Cardiac fibroblast (primary cell): ENCODE data around the gene PFKM.

ENCODE experiments used
- DNase-seq, 2 donors: peaks; one replicate each; pipeline versions ENCODE4 v3.0.0 to v3.0.0-alpha.2; 2010; ENCODE audit warnings: low read depth in 2 of 2
- H3K4me3 ChIP-seq, 2 donors: replicated peaks in 1 of 2; 1 replicate in 1 of 2; 2 replicates in 1 of 2; pipeline ENCODE4 v1.5.1; 2011; ENCODE audit warnings: low read depth in 2 of 2, low read length in 2 of 2, mild to moderate bottlenecking in 2 of 2, moderate library complexity in 1 of 2
- TF ChIP-seq, protein P1 (sequence below): IDR thresholded peaks from one replicate; pipeline ENCODE4 v1.5.1; 2011; ENCODE audit warnings: low read depth, mild to moderate bottlenecking, low read length, inconsistent platforms

Gene PFKM

DNA sequence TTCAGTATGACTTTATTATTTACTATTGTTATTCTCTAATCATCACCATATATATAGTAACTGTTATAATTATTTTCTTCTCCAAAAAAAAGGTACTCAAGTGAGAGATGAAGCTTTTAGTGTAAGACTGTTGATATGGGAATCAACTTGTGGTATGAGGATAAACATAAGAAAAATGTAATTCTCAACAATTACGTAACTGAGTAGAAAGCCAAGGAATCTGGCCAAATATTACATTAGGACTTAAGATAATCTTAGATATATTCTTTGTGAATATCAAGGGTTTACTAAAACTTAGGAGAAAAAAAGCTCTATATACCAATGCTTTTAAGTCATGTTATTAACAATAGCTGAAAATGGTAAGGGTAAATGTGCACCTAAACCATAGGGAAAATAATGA lies 26.6 kb upstream of the PFKM start:
- TF ChIP-seq, protein P1, sequence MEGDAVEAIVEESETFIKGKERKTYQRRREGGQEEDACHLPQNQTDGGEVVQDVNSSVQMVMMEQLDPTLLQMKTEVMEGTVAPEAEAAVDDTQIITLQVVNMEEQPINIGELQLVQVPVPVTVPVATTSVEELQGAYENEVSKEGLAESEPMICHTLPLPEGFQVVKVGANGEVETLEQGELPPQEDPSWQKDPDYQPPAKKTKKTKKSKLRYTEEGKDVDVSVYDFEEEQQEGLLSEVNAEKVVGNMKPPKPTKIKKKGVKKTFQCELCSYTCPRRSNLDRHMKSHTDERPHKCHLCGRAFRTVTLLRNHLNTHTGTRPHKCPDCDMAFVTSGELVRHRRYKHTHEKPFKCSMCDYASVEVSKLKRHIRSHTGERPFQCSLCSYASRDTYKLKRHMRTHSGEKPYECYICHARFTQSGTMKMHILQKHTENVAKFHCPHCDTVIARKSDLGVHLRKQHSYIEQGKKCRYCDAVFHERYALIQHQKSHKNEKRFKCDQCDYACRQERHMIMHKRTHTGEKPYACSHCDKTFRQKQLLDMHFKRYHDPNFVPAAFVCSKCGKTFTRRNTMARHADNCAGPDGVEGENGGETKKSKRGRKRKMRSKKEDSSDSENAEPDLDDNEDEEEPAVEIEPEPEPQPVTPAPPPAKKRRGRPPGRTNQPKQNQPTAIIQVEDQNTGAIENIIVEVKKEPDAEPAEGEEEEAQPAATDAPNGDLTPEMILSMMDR = no peak
- peak; percentile 21 to 38 for DNase-seq
- no peak overlapping the region for H3K4me3 ChIP-seq

DNA sequence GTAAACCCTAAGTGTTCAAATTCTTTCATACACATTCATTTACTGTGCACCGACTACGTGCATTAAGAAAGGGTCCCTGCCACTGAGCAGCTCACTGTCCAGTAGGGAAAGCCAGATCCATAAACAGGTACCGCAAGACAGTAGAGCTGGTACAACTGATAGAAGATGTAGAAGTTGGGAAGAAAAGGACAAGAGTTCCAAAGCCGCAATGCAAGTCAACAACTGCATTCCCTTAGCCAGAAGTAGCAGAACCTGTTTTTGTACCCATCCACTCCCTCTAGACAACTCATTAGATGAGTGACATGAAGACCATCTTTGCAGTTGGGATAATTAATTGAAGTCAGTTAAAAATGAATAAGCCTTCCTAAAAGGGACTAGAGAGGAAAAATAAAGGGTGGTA lies 14.6 kb upstream of the PFKM start:
- peak overlapping the region; percentile 91 to 92 for H3K4me3 ChIP-seq
- TF ChIP-seq, protein P1 = no peak
- no peak for DNase-seq

DNA sequence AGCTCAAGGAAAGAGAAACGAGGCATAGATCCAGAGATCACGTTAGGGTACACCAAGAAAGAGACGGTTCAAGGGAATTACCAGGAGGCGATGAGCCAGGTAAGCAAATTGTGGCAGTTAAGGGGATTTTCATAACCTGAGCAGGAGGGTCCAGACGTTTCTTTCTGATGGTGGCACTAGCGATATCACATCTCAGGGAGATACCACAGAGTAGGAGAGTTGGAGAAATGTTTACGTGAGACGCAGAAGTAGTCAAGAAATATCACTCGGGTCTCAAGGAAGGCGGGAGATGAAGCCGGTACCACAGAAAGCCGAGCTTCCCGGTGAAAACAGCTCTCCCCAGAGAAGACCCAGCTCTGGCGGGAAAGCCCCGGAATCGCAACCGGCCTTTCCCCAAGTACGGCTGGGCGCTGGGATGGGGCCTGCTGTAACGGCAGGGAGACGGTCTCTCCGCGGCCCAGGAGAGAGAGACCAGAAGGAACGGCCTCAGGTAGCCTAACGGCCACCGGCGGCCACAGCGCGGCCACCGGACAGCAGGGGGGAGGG lies 13.8 kb upstream of the PFKM start:
- DNase-seq = peak in 1 of 2 donors; percentile 43
- H3K4me3 ChIP-seq = peak overlapping the region; percentile 91 to 92
- TF ChIP-seq, protein P1 = no peak

DNA sequence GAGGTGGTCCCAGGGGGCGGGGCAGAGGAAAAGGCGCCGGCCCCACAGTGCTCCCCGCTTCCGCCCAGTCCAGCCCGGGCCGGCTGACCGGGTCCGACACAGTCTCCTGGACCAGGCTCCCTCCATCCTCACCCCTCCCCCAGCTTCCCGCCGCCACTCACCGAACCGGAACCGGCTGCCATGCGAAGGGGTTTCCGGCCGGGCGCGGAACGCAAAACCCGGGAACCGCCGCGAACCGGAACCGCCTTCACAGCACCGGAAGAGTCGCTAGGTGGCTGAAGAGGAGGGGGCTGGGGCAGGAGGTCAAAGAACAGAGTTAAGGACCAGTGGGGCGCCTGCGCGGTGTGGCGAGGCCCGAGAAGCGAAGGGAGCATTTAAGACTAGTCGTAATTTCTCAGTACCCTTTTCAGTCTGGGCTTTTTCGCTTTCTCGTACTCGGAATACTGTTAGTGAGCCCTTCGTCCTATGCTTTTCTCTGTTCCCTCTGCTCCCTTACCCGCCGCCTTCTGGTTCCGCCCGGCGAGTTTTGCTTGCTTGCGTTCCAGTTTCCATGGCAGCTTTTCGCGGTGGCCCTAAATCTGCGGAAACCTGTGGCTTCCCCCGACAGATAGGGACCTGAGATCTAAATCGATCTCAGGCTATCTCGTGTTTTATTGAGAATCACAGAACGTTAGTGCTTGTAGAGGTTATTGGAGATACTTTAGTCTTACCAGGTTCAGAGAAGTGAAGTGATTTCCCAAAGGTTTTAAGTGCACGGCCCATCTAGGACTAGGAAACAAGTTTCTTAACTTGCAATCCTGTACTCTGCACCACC lies 13.1 kb upstream of the PFKM start, which contains the start of gene SENP1:
Gene SENP1, minus strand, starts transcription at position 213 of the 814 bp plus-strand sequence. CDS start 4,607 bp downstream, outside the sequence.
- DNase-seq = peak; percentile 91
- TF ChIP-seq, protein P1 = peak; percentile 38

DNA sequence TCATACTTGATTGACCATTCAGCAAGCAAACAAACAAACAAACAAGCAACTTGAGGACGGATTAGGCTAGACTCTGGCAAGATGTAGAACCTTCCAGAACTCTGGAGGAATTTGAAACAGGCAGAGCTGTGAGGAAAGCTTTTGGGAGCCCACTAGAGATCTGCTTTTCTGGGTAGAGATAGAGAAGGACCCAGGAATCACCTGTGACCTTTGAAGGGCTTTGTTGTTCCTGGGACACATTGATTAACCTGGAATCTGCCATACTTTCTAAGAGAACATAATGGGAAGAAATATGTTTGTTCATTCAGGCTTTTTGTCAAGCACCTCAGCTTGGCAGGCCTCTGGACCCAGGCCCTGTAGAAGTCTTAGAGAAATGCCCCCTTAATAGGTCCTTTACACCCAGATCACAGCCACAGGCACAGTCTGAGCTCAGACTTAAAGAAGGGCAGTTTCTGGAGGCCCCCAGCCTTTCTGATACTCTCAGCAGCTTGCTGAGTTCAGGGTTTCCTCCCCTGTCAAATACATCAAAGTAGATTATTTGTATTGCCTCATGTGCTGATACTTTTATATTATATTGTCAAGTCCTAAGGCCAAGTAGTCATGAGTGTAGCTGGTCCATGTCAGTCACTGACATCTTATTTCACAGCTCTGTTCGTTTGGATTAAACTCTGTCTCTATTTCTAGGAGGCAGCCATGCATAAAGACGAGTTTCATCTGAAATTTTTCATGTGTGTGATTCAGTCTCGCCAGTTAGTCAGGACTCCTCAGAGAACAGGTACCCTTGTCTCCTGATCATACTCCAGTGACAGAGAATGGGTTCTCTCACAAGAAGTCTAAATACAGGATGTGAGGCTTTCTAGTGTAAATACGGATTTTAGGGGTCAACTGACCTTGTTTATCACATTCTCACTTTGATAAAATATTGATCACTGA lies 12.2 kb upstream of the PFKM start:
- peak overlapping the region; percentile 91 to 92 for H3K4me3 ChIP-seq
- no peak for DNase-seq
- TF ChIP-seq, protein P1 = no peak

More for the DNA sequence above, 13.1 kb upstream of the PFKM start, which contains the start of gene SENP1:
- H3K4me3 ChIP-seq = peak within 1 kb of the TSS; percentile 91 to 92

DNA sequence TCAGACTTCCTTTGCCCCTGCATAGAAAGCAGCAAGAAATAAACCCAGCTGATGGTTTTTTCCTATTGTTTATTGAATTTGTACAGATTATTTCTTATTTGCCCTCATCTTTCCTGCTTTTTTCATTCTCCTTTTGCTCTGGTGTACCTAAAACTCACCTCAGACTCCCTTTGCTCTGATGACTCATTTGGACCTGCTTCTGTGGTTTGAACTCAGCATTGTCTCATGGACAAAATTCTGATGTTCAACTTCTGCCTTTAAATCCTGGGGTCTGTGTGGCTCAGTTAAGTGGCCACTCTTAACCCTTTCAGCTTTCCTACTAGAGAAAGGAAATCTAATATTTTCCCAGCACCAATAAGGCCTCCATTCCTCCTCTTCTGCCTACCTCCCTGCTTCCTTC lies 9.7 kb upstream of the PFKM start:
- no peak overlapping the region for H3K4me3 ChIP-seq
- DNase-seq = no peak
- TF ChIP-seq, protein P1 = no peak
